NCI-H2081 treated with DMSO at 0.1 percent for 48 hours (cell line): ENCODE measurements around the gene CIROP.

Experiments used
- DNase-seq: peaks from one replicate; lab custom pipeline; 2025; lab: John Stamatoyannopoulos, UW

Gene CIROP

GRCh38 chr14:23104591-23105347 is at the start of gene CIROP:
CIROP (minus strand) TSS chr14:23104989; CDS start chr14:23104920, 69 bp downstream.
- DNase-seq = no peak

DNA sequence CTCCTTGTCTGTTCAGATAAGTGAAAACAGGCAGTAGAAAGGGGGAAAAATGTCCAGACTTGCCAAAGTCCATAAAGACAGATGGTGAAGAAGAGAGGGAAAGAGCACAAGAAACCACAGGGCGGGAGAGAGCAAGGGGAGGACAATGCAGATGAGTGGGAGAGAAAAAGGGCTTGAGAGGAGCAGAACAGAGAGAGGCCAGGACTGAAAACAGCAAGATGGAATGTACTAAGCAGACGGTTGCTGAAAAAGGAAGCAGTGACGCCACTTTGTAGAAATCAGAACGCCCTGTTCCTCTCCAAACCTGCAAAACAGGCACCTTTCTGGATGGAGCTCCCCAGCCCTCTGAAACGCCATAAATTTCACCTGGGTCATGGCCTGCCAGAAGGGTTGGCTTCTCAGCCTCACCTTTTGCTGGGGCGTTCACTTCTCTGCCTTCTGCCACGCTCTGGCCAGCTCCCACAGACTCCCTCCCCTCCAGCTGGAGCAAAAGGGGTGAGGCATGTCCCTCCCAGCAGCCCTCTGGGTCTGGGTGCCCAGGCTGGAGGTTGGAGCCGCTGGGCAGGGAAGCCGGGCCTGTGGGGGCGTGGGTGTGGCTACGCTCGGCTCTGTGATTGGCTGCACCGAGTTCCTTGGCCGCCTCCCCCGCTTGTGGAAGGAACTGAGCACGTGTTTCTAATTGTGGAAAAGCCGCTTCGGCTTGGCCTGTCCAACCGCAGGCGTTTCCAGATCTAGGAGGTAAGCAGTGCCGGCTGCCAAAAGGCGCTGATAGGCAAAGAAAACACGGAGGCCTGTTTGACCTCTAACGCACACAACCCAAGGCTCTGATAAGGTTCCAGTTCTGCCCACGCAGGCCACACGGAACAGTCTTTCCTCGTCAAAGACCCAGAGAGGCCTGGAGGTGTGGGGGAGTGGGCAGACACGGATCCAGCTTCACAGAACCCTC is 49.3 kb upstream of the CIROP start:
- no peak for DNase-seq

GRCh38 chr14:23151342-23151741 is 46.6 kb upstream of the CIROP start:
- DNase-seq = no peak

- DNase-seq = no peak
These were observed 45.0 kb upstream of the CIROP start for GRCh38 chr14:23149745-23150144.

GRCh38 chr14:23148591-23149249 is 43.9 kb upstream of the CIROP start:
- DNase-seq = no peak

DNA sequence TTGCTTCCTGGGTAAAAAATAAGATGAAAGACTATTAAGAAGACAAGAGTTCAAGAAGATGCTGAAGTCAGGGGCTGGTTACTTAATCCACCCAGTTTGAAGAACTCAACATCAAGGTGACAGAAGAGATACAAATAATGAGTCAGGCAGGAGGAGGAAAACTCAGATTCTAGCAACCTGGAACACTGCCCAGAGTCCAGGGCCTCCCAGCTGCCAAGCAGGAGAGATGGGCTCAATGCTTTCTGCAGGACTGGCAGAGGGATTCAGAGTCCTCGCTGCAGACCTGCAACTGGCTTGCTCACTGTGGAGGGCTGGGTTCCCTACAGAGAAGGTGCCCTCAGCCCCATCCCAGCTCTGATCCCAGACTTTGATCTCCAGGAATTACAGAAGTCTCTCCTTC is 42.9 kb upstream of the CIROP start:
- no peak for DNase-seq

- no peak for DNase-seq
These were observed 42.2 kb upstream of the CIROP start for GRCh38 chr14:23146980-23147379.

DNA sequence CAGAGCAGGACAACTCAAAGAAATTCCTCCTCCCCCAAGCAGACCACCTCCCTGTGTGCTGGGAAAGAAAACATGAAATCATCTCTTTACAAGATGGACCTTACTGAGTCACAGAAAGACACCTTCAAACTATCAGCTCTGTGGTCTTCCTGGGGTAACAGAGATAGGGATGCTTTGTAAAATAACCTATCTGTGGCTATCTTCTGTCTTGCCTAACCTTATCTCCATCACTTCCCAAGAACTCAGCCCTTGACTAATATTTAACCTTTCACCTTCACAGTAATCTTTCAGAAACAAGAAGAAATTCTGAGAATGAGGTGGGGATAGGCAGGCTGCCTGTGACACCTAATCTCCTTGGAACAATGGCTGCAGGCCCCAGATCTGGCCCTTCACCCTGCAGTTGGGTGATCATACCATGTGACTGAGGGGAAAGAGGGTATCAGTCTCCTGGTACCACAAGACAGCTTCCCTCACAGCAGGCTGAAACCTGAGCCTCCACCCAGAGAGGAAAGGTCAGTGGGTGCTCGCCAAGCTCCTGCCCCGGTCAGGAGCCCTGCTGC is 41.6 kb upstream of the CIROP start:
- DNase-seq = no peak

GRCh38 chr14:23145794-23146350 is 41.1 kb upstream of the CIROP start:
- no peak for DNase-seq

- DNase-seq = no peak
These were observed 39.1 kb upstream of the CIROP start for GRCh38 chr14:23143911-23144310.

DNA sequence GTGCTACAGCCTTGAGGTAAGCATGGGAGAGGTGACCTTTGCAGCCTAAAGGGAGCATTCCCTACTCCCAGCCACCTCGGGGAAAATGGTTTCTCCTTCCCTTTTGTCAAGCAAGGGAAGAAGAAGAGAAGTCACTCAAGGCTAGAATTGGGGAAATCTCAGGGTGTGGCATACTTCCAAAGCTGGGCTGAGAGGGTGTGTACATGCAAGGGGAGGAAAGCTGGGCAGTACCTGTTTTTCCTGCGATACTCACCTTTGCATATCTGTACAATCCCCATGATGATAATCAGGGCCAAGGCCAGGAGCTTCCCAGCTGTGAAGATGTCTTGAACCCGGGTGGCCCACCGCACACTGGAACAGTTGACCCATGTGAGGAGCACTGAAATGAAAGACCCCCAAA is 38.0 kb upstream of the CIROP start:
- no peak for DNase-seq

- DNase-seq = no peak
These were observed 37.1 kb upstream of the CIROP start for GRCh38 chr14:23141706-23142444.

- DNase-seq = no peak
These were observed 35.6 kb upstream of the CIROP start for GRCh38 chr14:23140371-23140770.

DNA sequence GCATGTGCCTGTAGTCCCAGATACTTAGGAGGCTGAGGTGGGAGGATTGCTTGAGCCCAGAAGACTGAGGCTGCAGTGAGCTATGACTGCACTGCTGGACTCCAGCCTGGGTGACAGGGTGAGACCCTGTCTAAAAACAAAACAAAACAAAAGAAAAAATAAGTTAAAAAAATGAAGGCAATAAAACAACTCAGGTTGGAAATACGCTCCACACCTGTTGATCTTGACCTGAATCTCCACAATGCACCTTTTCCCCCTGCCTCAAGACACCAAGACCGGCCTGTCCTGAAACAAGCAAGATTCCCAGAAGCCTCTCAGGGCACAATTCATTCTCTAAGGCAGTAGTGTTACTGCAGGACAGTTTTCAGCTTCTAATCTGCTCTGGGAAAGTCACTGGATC is 35.1 kb upstream of the CIROP start:
- no peak for DNase-seq

- DNase-seq = no peak
These were observed 33.2 kb upstream of the CIROP start for GRCh38 chr14:23137813-23138535.

DNA sequence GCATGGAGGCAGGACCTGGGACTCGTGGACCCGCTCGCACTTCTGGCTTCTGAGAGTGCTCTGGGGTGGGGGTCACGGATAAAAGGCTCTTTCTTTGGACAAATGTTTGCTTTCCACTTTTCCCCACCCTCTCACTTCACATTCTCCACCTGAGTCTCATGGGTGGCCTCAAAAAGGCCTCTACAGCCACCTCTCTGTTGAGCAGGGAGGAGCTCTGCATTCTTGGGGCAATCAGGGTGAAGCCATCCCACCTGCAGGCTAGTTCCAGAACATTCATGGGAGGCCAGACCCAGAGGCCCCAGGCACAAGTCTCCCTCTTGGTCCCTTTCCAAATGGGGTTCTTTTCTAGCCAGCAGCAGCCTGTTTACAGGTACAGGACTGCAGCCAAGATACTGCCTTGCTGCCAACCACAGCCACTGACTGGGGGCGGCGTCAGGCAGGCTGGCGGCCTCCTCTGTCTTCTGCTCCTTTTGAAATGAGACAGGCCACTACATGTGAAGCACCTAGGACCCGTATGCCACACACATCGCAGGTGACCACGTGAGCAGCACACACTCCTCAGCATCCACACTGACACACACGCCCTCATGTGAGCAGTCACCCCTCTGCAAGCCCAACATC is 32.5 kb upstream of the CIROP start:
- DNase-seq = no peak

GRCh38 chr14:23136566-23137133 is 31.9 kb upstream of the CIROP start:
- no peak for DNase-seq

DNA sequence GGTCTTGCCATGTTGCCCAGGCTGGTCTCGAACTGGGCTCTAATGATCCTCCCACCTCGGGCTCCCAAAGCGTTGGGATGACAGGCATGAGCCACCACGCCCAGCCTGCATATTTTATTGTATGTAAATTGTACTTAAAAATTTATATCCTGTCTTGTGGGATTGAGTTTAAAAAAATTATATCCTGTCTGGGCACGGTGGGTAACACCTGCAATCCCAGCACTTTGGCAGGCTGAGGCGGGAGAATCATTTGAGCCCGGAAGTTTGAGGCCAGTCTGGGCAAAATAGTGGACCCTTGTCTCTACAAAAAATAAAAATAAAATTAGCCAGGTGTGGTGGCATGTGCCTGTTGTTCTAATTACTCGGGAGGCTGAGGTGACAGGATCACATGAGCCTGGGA is 28.2 kb upstream of the CIROP start:
- no peak for DNase-seq

- no peak for DNase-seq
These were observed 26.7 kb upstream of the CIROP start for GRCh38 chr14:23131482-23131881.

DNA sequence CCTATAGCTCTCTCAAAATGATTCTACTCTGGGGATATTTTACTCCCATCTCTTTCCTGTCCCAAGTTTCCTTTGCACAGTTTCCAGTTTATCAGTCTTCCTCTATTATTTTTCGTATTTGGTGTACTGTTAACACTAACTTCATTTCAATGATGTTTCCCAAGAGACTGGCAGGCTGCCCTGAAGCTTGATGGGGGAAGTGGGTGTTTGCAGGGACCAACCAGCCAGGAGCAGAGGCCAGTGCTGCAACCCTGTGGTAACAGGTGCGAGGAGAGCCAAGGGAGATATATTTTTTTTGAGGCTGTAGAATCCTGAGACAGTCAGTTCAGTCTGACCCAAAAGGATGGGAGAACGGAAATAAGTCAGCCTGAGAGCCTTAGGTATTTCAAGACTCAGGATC is 26.1 kb upstream of the CIROP start:
- no peak for DNase-seq
